ENCODE data around the gene GABBR1.

- TF ChIP-seq CTCF (IDR thresholded peaks at IDR 0.05; ENCODE audit: low read depth, low read length) (no peak), EZH2phosphoT487 (IDR thresholded peaks at IDR 0.05; ENCODE audit: low read depth) (no peak)
These were observed 79.5 kb downstream of the GABBR1 start for GRCh38 chr6:29553268-29554057.
